Measurements from ENCODE around the gene YARS2.

YARS2 gene

GRCh38 chr12:32755051-32755653, 545 bp downstream of the YARS2 start:
- TF ChIP-seq CTCF (IDR thresholded peaks at IDR 0.05; ENCODE audit: low read depth, low read length, missing control alignments) = peak; percentile 98
- DNase-seq (ENCODE audit: low read depth) = peak; percentile 54
- peak overlapping the region; percentile 96 for H3K4me3 ChIP-seq (ENCODE audit: low read depth, low read length)

- no peak for TF ChIP-seq CTCF (IDR thresholded peaks at IDR 0.05; ENCODE audit: low read depth, low read length, missing control alignments)
- DNase-seq (ENCODE audit: low read depth) = no peak
- H3K4me3 ChIP-seq (ENCODE audit: low read depth, low read length) = peak overlapping the region; percentile 96
These were observed 1.6 kb downstream of the YARS2 start for GRCh38 chr12:32754111-32754510.

GRCh38 chr12:32753605-32754004, 2.1 kb downstream of the YARS2 start:
- no peak for TF ChIP-seq CTCF (IDR thresholded peaks at IDR 0.05; ENCODE audit: low read depth, low read length, missing control alignments)
- peak overlapping the region; percentile 96; the same call in 1 of the 2 replicates for H3K4me3 ChIP-seq (ENCODE audit: low read depth, low read length)
- no peak for DNase-seq (ENCODE audit: low read depth)

GRCh38 chr12:32743264-32743663, 12.4 kb downstream of the YARS2 start:
- DNase-seq (ENCODE audit: low read depth) = no peak
- H3K4me3 ChIP-seq (ENCODE audit: low read depth, low read length) = no peak overlapping the region
- no peak for TF ChIP-seq CTCF (IDR thresholded peaks at IDR 0.05; ENCODE audit: low read depth, low read length, missing control alignments)

- no peak overlapping the region for H3K4me3 ChIP-seq (ENCODE audit: low read depth, low read length)
- no peak for TF ChIP-seq CTCF (IDR thresholded peaks at IDR 0.05; ENCODE audit: low read depth, low read length, missing control alignments)
- no peak for DNase-seq (ENCODE audit: low read depth)
These were observed 13.6 kb downstream of the YARS2 start for GRCh38 chr12:32742133-32742532.

GRCh38 chr12:32739279-32739678, 16.4 kb downstream of the YARS2 start:
- no peak for DNase-seq (ENCODE audit: low read depth)
- H3K4me3 ChIP-seq (ENCODE audit: low read depth, low read length) = no peak overlapping the region
- no peak for TF ChIP-seq CTCF (IDR thresholded peaks at IDR 0.05; ENCODE audit: low read depth, low read length, missing control alignments)

GRCh38 chr12:32737715-32738114, 18.0 kb downstream of the YARS2 start:
- H3K4me3 ChIP-seq (ENCODE audit: low read depth, low read length) = no peak overlapping the region
- no peak for TF ChIP-seq CTCF (IDR thresholded peaks at IDR 0.05; ENCODE audit: low read depth, low read length, missing control alignments)
- DNase-seq (ENCODE audit: low read depth) = no peak

Measured in GM12864 (cell line).